ENCODE results near the gene PRMT1. TPM values are rescaled to one million over a fixed set of nuclear protein-coding genes. Genes with fewer than 3 reads are reported as not detected.

The PRMT1 gene
- total and polyA plus RNA-seq, 4 donors: 35.1 to 67.2 (median 53.8) TPM

DNA sequence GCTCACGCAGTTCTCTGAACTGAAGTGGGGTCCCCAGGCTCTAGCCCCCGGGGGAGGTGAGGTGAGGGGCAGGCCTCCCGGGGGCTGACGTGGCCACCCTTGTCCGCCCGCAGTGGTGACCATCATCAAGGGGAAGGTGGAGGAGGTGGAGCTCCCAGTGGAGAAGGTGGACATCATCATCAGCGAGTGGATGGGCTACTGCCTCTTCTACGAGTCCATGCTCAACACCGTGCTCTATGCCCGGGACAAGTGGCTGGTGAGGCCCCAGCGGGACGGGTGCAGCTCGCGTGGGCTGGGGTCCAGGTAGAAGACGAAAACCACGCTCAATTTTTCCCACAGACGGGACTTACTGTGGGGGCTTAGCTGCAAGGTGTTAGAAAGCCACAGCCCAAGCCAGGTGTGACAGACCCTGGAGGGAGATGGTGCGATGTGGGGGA is 6.8 kb downstream of the PRMT1 start:
- H3K27ac ChIP-seq (ENCODE audit: low read depth in 1 of 2, low read length in 2 of 2): no peak overlapping the region
- WGBS: 96% methylated on average over 18 of the region's 18 CpGs
- peaks cover 6 to 49% (median 16%) of the 10 kb centered on the region in 4 donors for H3K36me3 ChIP-seq (ENCODE audit: control insufficient read depth in 4 of 4, insufficient read depth in 3 of 4, low read depth in 1 of 4, low read length in 3 of 4)

DNA sequence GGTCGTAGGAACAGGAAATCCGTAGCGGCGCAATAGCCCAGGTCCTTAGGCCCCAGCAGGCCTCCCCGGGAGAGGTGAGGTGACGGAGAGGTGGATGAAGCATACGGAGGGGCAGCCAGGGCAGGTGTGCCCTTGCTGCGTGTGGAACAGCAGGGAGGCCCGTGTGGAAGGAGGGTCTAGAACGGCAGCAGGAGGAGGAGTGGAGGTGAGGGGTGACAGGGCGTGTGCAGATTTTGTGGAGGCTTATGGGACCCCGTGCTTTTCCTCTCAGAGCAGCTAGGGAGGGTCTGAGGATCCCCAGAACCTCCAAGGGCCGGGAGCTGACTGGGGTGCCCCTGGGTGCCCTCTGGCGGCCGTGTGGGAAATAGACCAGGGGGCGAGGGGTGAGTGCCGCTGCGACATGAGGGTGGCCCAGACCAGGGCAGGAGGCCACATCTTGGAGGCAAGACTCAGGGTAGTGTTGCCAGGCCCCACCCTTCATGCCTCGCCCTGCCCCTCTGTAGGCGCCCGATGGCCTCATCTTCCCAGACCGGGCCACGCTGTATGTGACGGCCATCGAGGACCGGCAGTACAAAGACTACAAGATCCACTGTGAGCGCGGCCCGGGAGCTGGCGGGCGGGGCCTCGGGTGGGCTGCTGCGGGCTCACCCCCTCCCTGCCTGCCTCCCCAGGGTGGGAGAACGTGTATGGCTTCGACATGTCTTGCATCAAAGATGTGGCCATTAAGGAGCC is 7.3 kb downstream of the PRMT1 start:
- WGBS: 86% methylated on average over 35 of the region's 35 CpGs
- Histone ChIP-seq H3K9ac (ENCODE audit: low read depth in 1 of 2, low read length in 2 of 2) (no peak overlapping the region), H3K9me3 (ENCODE audit: control insufficient read depth in 4 of 4, low read length in 3 of 4) (no peaks in the 10 kb centered on the region), H3K36me3 (ENCODE audit: control insufficient read depth in 4 of 4, insufficient read depth in 3 of 4, low read depth in 1 of 4, low read length in 3 of 4) (peaks cover 6 to 49% (median 16%) of the 10 kb centered on the region in 4 donors), H3K4me1 (ENCODE audit: control insufficient read depth in 4 of 4, insufficient read depth in 4 of 4, low read length in 3 of 4) (peaks cover 2 to 31% (median 13%) of the 10 kb centered on the region in 4 donors), H3K27ac (ENCODE audit: low read depth in 1 of 2, low read length in 2 of 2) (no peak overlapping the region), H3K27me3 (ENCODE audit: control insufficient read depth in 4 of 4, insufficient read depth in 4 of 4, low read length in 3 of 4) (no peaks in the 10 kb centered on the region), H3K4me3 (ENCODE audit: low read depth in 1 of 3, low read length in 3 of 3) (no peak overlapping the region)
- no peak for DNase-seq (ENCODE audit: low spot score)
- TF ChIP-seq TAF1 (conservative IDR thresholded peaks at IDR 0.05): no peak
- TF ChIP-seq, protein P1, sequence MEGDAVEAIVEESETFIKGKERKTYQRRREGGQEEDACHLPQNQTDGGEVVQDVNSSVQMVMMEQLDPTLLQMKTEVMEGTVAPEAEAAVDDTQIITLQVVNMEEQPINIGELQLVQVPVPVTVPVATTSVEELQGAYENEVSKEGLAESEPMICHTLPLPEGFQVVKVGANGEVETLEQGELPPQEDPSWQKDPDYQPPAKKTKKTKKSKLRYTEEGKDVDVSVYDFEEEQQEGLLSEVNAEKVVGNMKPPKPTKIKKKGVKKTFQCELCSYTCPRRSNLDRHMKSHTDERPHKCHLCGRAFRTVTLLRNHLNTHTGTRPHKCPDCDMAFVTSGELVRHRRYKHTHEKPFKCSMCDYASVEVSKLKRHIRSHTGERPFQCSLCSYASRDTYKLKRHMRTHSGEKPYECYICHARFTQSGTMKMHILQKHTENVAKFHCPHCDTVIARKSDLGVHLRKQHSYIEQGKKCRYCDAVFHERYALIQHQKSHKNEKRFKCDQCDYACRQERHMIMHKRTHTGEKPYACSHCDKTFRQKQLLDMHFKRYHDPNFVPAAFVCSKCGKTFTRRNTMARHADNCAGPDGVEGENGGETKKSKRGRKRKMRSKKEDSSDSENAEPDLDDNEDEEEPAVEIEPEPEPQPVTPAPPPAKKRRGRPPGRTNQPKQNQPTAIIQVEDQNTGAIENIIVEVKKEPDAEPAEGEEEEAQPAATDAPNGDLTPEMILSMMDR (IDR thresholded peaks at IDR 0.05; ENCODE audit: low read depth, low read length, missing input control): peak; percentile 17

More for the DNA sequence above, 6.8 kb downstream of the PRMT1 start:
- no peak for TF ChIP-seq RAD21 (IDR thresholded peaks at IDR 0.05)
- TF ChIP-seq HNF4G (IDR thresholded peaks at IDR 0.05): no peak
- TF ChIP-seq TAF1 (conservative IDR thresholded peaks at IDR 0.05): no peak
- TF ChIP-seq FOXA2 (IDR thresholded peaks at IDR 0.05): no peak
- H3K27me3 ChIP-seq (ENCODE audit: control insufficient read depth in 4 of 4, insufficient read depth in 4 of 4, low read length in 3 of 4): no peaks in the 10 kb centered on the region
- H3K9ac ChIP-seq (ENCODE audit: low read depth in 1 of 2, low read length in 2 of 2): no peak overlapping the region
- no peak for DNase-seq (ENCODE audit: low spot score)
- no peak overlapping the region for H3K4me3 ChIP-seq (ENCODE audit: low read depth in 1 of 3, low read length in 3 of 3)
- peaks cover 2 to 30% (median 15%) of the 10 kb centered on the region in 4 donors for H3K4me1 ChIP-seq (ENCODE audit: control insufficient read depth in 4 of 4, insufficient read depth in 4 of 4, low read length in 3 of 4)
- H3K9me3 ChIP-seq (ENCODE audit: control insufficient read depth in 4 of 4, low read length in 3 of 4): no peaks in the 10 kb centered on the region

DNA sequence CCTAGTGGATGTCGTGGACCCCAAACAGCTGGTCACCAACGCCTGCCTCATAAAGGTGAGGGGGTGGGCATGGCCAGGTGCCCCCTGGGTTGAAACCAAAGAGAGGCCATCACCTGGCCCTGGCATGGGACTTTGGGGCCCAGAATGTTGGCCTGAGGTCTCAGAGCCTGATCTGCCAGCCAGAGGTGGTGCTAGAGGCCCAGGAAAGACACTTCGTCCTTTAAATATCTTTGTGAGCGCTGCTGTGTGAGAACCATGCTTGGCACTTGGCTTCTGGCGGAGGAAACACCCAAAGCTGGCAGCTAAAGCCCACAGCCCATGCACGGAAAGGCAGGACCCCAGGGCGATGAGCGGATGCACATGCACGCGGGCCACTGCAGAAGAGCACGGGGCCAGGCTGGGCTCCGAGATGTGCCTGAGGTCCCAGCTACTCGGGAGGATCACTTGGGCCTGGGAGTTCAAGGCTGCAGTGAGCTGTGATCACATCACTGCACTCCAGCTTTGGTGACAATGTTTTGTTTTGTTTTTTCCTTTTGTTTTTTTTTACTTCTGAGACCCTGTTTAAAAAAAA is 8.0 kb downstream of the PRMT1 start:
- no peak overlapping the region for H3K9ac ChIP-seq (ENCODE audit: low read depth in 1 of 2, low read length in 2 of 2)
- H3K27me3 ChIP-seq (ENCODE audit: control insufficient read depth in 4 of 4, insufficient read depth in 4 of 4, low read length in 3 of 4): no peaks in the 10 kb centered on the region
- H3K4me1 ChIP-seq (ENCODE audit: control insufficient read depth in 4 of 4, insufficient read depth in 4 of 4, low read length in 3 of 4): peaks cover 4 to 31% (median 17%) of the 10 kb centered on the region in 4 donors
- no peak for DNase-seq (ENCODE audit: low spot score)
- H3K9me3 ChIP-seq (ENCODE audit: control insufficient read depth in 4 of 4, low read length in 3 of 4): no peaks in the 10 kb centered on the region
- no peak overlapping the region for H3K27ac ChIP-seq (ENCODE audit: low read depth in 1 of 2, low read length in 2 of 2)
- no peak overlapping the region for H3K4me3 ChIP-seq (ENCODE audit: low read depth in 1 of 3, low read length in 3 of 3)
- 93% methylated on average over 13 of the region's 13 CpGs for WGBS
- peaks cover 6 to 49% (median 16%) of the 10 kb centered on the region in 4 donors for H3K36me3 ChIP-seq (ENCODE audit: control insufficient read depth in 4 of 4, insufficient read depth in 3 of 4, low read depth in 1 of 4, low read length in 3 of 4)
- no peak for TF ChIP-seq HNF4A (conservative IDR thresholded peaks at IDR 0.05)
- TF ChIP-seq, protein P1 (IDR thresholded peaks at IDR 0.05; ENCODE audit: low read depth, low read length, missing input control): no peak
- TF ChIP-seq SP1 (IDR thresholded peaks at IDR 0.05): no peak
- TF ChIP-seq, protein P2, sequence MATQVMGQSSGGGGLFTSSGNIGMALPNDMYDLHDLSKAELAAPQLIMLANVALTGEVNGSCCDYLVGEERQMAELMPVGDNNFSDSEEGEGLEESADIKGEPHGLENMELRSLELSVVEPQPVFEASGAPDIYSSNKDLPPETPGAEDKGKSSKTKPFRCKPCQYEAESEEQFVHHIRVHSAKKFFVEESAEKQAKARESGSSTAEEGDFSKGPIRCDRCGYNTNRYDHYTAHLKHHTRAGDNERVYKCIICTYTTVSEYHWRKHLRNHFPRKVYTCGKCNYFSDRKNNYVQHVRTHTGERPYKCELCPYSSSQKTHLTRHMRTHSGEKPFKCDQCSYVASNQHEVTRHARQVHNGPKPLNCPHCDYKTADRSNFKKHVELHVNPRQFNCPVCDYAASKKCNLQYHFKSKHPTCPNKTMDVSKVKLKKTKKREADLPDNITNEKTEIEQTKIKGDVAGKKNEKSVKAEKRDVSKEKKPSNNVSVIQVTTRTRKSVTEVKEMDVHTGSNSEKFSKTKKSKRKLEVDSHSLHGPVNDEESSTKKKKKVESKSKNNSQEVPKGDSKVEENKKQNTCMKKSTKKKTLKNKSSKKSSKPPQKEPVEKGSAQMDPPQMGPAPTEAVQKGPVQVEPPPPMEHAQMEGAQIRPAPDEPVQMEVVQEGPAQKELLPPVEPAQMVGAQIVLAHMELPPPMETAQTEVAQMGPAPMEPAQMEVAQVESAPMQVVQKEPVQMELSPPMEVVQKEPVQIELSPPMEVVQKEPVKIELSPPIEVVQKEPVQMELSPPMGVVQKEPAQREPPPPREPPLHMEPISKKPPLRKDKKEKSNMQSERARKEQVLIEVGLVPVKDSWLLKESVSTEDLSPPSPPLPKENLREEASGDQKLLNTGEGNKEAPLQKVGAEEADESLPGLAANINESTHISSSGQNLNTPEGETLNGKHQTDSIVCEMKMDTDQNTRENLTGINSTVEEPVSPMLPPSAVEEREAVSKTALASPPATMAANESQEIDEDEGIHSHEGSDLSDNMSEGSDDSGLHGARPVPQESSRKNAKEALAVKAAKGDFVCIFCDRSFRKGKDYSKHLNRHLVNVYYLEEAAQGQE (IDR thresholded peaks at IDR 0.05): no peak
- TF ChIP-seq FOXA1 (IDR thresholded peaks at IDR 0.05): no peak
- TF ChIP-seq FOXA2 (IDR thresholded peaks at IDR 0.05): no peak
- TF ChIP-seq JUND (IDR thresholded peaks at IDR 0.05): no peak
- no peak for TF ChIP-seq RAD21 (IDR thresholded peaks at IDR 0.05)
- TF ChIP-seq HNF4G (IDR thresholded peaks at IDR 0.05): no peak
- TF ChIP-seq YY1 (IDR thresholded peaks at IDR 0.05): no peak
- no peak for TF ChIP-seq NR2F2 (IDR thresholded peaks at IDR 0.05)
- no peak for TF ChIP-seq GABPA (IDR thresholded peaks at IDR 0.05 in 1 of 2, conservative IDR thresholded peaks at IDR 0.05 in 1 of 2)
- no peak for TF ChIP-seq EGR1 (IDR thresholded peaks at IDR 0.05; ENCODE audit: low read depth in 2 of 2)
- TF ChIP-seq, protein P3, sequence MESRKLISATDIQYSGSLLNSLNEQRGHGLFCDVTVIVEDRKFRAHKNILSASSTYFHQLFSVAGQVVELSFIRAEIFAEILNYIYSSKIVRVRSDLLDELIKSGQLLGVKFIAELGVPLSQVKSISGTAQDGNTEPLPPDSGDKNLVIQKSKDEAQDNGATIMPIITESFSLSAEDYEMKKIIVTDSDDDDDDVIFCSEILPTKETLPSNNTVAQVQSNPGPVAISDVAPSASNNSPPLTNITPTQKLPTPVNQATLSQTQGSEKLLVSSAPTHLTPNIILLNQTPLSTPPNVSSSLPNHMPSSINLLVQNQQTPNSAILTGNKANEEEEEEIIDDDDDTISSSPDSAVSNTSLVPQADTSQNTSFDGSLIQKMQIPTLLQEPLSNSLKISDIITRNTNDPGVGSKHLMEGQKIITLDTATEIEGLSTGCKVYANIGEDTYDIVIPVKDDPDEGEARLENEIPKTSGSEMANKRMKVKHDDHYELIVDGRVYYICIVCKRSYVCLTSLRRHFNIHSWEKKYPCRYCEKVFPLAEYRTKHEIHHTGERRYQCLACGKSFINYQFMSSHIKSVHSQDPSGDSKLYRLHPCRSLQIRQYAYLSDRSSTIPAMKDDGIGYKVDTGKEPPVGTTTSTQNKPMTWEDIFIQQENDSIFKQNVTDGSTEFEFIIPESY (IDR thresholded peaks at IDR 0.05): no peak
- TF ChIP-seq, protein P4, sequence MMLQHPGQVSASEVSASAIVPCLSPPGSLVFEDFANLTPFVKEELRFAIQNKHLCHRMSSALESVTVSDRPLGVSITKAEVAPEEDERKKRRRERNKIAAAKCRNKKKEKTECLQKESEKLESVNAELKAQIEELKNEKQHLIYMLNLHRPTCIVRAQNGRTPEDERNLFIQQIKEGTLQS (IDR thresholded peaks at IDR 0.05): no peak

All from liver (tissue), 9 donors.